Left hindlimb (tissue), 1 donor: ENCODE data around the gene ATP1A2.
"Not testable (repeated sequence)": the region's sequence is repeated elsewhere in the genome, so short reads cannot be mapped to it uniquely, and the experiment has no call there.

Experiments
- DNase-seq: peaks from one replicate; pipeline ENCODE4 v3.0.0-alpha.2; 2018

The ATP1A2 gene

DNA sequence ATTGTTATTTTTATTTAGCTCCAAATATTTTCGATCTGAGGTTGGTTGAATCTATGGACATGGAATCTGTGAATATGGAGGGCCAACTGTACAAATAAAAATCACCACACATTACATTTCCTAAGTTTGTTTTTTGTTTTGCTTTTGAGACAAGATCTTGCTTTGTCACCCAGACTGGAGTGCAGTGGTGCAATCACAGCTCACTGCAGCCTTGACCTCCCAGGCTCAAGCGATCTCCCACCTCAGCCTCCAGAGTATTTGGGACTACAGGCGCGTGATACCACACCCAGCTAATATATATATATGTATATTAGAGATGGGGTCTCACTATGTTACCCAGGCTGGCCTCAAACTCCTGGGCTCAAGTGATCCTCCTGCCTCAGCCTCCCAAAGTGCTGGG, 10.8 kb downstream of the ATP1A2 start:
- not testable (repeated sequence) for DNase-seq

DNA sequence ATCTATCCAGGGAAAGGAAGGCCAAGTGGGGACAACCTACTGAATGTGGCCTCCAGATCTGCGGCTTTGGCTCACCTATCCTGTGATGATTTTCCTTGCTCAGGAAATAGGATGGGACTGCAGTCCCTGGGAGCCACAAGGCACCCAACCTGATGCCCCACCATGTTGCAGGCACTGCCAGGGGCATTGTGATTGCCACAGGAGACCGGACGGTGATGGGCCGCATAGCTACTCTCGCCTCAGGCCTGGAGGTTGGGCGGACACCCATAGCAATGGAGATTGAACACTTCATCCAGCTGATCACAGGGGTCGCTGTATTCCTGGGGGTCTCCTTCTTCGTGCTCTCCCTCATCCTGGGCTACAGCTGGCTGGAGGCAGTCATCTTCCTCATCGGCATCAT, 11.8 kb downstream of the ATP1A2 start:
- DNase-seq = no peak

DNA sequence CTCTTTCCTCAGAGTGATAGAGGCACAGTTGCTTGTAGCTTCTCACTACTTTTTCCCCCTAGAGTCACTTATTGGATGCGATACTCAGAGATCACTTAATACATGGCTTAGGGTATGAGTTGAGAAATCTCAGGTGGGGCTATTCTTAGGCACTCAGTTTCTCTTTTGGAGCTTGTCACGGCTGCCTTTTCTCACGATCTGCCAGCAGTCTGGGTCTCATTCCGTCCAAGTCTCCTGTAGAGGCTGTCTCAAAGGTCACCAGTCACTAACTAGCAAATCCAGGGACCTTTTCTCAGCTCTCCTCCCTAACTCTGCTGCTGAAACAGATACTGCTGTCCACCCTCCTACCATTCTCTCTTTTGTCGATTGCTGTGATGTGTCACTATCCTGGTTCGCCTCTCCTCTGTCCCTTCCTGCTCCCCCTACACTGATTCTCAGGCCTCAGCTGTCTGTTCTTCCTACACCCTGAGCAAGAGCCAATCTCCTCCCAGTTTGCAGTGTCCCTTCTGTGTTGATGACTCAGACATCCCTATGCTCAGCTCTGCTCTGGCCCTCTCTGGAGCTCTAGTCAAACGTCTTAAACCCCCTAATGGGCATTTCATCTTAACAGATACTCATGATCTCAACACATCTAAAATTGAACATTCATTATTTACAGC, 12.4 kb downstream of the ATP1A2 start:
- DNase-seq = no peak

DNA sequence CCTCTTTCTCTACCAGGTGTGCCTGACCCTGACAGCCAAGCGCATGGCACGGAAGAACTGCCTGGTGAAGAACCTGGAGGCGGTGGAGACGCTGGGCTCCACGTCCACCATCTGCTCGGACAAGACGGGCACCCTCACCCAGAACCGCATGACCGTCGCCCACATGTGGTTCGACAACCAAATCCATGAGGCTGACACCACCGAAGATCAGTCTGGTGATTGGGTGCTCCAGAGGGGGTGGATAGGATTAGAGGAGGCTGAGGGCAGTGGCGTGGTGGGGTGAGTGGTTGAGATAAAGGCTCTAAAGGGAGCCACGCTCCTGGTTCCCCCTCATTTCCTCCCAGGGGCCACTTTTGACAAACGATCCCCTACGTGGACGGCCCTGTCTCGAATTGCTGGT, 13.1 kb downstream of the ATP1A2 start:
- no peak for DNase-seq

DNA sequence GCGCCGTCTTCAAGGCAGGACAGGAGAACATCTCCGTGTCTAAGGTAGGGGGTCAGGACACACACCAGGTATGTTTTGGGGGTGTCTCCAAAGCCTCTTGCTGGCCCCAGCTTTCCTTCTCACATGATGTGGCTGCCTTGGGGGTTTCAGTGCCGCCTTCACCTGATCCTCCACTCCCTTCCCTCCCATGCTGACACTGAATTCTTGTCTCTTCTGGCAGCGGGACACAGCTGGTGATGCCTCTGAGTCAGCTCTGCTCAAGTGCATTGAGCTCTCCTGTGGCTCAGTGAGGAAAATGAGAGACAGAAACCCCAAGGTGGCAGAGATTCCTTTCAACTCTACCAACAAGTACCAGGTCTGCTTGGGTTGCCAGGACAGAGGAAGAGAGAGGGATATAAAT, 13.5 kb downstream of the ATP1A2 start:
- no peak for DNase-seq

DNA sequence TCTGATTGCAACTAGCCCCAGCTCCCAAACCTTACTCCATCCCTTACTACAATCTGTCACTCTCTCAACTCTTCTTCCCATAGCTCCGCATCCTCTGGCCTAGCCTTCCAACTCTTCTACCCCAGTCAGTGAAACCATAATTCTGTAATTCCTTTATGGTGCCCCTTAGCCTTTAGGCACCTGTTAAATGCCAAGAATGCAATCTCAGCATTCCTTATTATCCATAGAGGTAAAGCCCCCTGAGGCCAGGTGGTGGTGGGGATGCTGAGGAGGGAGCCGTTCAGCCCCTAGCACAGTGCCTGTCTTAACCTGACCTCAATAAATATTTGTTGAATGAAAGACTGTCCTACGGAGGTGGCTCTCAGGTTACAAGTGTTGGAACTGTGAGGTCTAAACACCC, 14.0 kb downstream of the ATP1A2 start:
- no peak for DNase-seq

DNA sequence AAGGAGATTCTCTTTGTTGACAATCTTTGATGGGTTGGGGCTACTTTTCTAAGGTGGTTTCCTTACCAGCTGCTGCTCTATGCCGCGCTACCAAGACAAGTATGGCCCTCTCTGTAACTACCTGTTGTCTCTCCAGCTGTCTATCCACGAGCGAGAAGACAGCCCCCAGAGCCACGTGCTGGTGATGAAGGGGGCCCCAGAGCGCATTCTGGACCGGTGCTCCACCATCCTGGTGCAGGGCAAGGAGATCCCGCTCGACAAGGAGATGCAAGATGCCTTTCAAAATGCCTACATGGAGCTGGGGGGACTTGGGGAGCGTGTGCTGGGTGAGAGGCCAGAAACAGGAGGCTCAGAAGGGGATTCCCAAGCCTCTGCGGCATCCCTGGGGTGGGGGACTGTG, 14.4 kb downstream of the ATP1A2 start:
- no peak for DNase-seq

DNA sequence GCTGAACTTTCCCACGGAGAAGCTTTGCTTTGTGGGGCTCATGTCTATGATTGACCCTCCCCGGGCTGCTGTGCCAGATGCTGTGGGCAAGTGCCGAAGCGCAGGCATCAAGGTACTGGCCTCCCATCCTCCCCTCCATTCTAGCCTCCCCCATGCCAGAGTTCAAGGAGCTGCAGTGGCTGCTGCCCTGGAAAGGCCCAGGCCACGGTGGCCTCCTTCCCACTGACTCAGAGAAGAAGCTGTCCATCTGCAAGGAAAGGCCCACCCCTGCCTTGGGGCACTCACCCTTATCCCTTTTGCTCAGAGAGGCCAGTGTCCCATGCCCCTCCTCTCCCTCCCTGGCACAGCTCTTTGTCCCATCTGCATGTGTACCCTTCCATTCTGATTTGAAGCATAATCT, 14.9 kb downstream of the ATP1A2 start:
- no peak for DNase-seq

DNA sequence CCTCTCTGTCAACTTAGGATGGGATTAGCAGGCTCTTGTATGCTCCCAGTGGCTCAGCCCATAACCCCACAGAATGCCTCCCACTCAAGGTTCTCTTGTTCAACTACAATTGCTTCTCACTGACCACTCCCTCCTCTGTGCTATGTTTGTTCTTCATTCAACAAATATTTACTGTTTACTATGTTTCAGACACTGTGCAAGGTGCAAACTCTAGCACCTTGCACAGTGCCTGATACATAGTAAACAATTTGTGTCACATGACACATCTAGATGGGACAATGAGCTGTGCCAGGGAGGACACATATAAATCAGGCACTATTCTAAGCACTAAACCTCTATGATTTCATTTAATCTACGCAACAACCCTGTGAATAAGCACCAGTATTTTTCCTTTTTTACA, 15.4 kb downstream of the ATP1A2 start:
- DNase-seq = no peak

DNA sequence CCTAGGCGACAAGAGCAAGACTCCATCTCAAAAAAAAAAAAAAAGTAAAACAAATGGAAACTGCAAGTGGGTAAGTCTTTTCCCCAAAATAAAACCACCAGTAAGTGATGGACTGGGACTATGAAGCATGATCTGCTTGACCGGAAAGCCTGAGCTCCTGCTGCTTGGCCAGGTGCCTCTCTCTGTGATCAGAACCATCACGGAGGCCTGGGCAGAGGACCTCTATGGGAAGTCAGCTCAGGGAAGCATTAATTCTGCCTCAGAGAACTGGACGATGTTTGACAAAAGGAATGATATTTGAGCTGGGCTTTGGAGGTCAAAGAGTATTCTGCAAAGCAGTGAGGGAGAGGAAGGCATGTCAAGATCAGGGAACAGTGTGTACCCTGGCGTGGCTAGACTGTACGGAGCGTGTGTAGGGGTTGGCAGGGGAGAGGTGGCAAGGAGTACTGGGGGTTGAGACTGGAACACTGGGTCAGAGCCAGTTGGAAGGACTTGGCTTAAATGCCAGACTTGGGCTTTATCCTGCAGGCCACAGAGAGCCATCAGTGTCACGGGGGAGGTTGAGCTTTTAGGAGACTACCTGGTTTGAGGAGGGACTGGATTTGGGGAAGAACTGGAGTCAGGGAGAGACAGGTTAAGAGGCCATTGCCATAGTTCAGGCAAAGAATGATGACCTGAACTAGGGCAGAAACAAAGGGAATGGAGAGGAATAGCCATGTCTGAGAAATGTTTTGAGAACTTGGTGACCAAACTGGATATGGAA, 16.4 kb downstream of the ATP1A2 start:
- DNase-seq = no peak

DNA sequence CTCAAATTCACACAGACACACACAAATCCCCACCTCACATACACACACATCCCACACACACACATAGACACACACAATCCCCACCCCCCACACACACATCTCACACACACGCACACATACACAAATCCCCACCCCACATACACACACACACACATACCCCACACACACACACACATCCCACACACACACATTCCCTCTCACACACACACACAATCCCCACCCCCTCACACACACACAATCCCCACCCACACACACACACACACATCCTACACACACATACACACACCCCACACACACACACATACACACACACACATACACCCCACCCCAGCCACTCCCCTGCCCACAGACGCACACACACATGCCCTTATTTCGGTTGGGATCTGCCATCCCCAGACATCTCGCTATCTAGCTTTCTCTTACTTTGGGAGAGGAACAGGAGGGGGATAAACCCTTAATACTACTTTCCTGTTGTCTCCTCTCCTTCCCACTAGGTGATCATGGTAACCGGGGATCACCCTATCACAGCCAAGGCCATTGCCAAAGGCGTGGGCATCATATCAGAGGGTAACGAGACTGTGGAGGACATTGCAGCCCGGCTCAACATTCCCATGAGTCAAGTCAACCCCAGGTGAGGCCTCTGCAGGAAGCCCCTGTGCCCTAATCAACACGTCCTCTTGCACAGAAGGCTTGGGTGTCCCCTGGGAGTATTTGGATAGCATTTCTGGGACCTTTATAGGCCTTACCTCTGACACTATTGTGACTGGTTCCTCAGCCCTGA, 18.6 kb downstream of the ATP1A2 start:
- no peak for DNase-seq

DNA sequence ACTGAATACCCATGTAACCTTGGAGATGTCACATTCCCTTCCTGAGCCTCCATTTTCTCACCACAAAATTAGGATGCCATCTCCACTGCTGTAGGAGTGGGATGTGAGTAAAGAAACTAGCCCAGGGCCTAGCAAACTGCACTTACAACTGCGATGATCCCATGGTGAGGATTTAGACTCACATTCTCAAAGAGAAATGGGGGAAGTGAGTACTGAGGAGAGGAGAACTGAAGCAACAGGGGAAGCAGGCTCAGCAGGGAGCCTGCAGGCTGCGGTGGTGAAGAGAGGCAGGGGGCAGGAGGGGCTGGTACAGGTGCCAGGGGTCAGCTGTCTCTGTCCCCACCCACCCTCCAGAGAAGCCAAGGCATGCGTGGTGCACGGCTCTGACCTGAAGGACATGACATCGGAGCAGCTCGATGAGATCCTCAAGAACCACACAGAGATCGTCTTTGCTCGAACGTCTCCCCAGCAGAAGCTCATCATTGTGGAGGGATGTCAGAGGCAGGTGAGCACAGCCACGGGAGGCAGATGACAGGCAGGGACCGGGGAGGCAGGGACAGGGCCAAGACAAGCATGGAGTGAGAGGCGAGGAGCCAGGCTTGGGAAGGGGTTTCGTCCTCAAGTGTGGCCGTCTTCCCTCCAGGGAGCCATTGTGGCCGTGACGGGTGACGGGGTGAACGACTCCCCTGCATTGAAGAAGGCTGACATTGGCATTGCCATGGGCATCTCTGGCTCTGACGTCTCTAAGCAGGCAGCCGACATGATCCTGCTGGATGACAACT, 19.4 kb downstream of the ATP1A2 start:
- no peak for DNase-seq

DNA sequence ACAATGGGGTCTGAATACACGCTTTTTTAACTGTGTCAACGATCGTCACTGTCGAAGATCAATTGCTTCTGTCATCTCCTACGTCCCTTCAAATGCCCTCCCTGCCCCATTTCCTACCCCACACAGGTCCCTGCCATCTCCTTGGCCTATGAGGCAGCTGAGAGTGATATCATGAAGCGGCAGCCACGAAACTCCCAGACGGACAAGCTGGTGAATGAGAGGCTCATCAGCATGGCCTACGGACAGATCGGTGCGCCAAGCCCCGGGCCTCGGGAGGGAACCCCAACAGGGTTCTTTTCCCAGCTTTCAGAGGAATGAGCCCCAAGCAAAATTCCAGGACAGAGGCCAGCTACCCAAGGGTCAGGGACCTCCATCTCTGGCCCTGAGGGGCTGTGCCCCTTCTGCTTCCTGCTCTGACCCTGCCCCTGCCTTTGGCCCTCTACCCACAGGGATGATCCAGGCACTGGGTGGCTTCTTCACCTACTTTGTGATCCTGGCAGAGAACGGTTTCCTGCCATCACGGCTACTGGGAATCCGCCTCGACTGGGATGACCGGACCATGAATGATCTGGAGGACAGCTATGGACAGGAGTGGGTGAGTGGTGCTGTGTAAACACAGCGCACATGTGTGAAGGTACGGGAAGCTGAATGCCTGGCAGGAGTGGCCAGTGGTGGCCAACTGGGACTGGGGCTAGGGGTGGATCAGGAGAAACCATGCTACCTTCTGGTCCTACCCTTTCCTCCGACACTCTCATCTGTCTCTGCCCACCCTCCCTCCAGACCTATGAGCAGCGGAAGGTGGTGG, 20.8 kb downstream of the ATP1A2 start:
- DNase-seq = no peak

DNA sequence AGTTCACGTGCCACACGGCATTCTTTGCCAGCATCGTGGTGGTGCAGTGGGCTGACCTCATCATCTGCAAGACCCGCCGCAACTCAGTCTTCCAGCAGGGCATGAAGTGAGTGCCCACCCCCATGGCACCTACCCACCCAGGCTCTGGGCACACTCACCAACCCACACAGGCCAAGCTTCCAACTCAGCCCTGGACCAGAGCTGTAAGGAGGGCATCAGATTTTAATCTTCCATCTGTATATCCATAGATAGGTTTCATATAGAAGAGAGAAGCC, 21.3 kb downstream of the ATP1A2 start:
- DNase-seq = no peak

DNA sequence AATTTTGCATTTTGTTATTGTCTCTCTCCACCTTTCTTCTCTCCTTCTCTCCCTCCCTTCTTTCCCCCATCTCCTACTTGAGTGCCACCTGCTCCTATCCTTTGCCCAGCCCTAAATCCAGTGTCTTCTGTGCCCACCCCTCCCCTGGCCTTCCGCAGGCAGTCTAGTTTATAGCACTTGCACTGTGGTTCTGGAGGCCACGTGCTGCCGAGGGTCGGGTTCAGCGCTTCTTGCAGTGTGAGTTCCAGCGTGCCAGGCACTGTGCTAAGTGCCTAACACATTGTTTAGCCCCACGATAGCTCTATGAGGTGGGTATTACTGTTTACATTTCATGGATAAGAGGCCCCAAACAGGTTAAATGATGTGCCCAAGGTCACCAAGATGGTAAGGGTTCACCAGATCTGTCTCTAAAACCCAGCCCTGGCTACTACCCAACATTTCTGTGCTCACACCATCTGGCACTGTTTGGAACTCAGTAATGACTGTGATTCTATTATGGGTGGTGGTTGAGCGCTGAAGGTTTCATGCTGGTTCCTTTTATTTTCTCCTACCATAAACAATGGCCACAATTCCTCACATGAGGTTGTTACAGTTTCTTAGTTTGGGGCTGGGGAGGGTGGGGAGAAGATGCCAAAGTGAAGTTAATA, 21.8 kb downstream of the ATP1A2 start:
- DNase-seq = no peak

DNA sequence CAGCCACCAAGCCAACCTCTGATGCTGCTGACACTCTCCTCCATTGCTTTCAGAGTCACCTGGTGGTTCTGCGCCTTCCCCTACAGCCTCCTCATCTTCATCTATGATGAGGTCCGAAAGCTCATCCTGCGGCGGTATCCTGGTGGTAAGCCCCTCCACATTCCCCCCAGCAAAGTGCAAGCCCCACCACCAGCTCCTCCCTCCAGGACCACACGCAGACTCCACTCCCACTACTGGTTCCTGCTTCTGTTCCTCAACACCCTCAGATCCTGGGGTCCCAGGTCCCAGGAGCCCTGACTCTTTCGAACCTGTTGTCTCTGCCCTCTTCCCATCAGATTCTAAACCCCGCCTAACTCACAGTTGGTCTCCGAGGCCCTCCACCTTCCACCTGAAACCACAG, 24.3 kb downstream of the ATP1A2 start:
- no peak for DNase-seq

DNA sequence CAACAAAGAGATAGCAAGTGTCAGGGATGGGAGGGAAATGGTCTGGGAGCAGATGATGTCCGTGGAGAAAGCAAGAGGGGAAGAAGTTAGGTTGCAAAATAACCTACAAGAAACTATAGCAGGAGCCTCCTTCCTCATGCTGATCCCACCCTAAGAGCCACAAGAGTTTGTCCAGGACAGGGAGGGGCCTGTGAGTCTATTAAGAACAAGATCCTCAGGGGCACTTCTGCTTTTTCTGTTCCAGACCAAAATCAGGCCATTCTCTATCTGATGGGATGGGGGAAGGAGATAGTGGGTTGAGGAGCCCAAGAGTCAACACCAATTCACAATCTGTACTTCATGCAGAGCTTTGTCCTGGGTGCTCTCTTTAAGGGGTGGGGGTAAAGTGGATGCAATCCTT, 28.1 kb downstream of the ATP1A2 start:
- DNase-seq = no peak

DNA sequence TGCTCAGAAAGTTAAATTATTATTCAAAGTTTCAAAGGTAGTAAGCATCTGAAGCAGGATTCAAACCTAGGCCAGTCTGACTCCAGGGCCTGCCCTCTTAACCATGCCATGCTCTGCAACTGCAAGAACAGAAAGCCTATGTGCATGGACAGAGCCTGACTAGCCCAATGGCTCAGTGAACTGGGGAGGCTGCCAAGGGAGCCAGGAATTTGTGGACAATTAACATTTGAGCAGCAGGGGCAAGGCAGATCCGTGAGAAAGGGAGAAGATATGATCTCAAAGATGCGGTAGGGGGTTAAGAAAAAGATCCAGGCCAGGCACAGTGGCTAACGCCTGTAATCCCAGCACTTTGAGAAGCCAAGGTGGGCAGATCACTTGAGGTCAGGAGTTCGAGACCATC, 29.4 kb downstream of the ATP1A2 start:
- DNase-seq = no peak

DNA sequence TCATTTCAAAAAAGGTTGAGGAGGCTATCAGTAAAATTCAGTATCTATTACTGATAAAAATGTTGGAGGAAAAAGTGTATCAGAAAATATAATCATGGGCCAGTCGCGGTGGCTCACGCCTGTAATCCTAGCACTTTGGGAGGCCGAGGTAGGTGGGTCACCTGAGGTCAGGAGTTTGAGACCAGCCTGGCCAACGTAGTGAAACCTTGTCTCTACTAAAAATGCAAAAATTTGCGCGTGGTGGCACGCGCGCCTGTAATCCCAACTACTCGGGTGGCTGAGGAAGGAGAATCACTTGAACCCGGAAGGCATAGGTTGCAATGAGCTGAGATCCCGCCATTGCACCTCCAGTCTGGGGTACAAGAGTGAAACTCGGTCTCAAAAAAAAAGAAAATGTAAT, 30.5 kb downstream of the ATP1A2 start:
- DNase-seq = no peak

DNA sequence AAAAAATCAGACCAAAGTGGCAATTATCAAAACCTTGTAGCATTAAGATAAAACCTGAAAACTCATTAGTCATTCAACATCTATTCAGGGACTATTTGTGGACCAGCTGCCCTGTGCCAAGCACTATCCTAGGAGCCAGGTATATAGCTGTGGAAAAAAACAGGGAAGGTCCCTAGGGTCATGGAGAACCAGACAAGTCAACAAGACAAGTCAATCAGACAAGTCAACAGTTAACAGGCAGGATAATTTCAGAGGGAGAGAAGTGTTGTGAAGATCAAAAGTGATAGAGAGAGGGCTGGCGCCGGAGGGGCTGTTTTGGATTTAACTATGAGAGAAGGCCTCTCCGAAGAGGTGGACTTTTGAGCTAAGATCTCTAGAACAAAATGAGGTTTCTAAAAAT, 32.6 kb downstream of the ATP1A2 start:
- DNase-seq = no peak

DNA sequence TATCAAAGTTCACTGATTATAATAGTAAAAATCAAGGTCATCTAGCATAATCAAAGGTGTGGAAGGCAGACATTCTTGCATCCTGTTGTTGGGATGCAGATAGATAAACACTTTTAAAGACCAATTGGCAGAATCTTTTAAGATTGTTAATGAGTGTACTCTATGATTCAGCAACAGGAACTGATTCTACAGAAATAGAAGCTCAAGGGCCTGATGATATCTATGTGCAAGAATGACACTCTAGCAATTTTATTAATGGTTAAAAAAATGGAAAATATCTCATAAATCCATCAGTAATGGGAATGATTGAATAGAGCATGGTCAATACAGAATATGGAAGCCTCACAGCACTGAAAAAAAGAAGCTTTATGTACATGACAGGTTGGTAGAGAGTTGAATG, 33.7 kb downstream of the ATP1A2 start:
- no peak for DNase-seq

DNA sequence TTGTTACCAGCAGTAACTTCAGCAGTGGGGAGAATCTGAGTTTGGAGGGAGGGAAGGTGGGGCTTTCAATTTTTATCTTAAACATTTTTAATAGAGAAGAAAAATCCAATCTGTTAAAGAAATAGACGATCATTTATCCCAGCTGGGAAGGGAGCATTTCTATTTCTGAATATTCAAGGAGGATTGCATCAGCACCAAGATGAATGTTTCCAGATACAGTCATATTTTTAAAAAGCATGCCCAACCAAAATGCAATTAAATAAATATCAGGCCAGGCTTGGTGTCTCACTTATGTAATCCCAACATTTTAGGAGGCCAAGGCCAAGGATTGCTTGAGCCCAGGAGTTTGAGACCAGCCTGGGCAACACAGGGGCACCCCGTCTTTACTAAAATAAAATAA, 34.2 kb downstream of the ATP1A2 start:
- DNase-seq = no peak
